ENCODE data around the gene FOXE3.

Gene FOXE3

GRCh38 chr1:47439819-47440598, 23.9 kb downstream of the FOXE3 start:
- no peak for TF ChIP-seq CTCF (conservative IDR thresholded peaks at IDR 0.05; ENCODE audit: control insufficient read depth, insufficient read depth, low read depth, low read length)
- H3K4me3 ChIP-seq (ENCODE audit: control insufficient read depth, low read depth, low read length) = no peak overlapping the region
- DNase-seq (ENCODE audit: low read depth) = no peak

- H3K4me3 ChIP-seq (ENCODE audit: control insufficient read depth, low read depth, low read length) = no peak overlapping the region
These were observed 24.6 kb downstream of the FOXE3 start for GRCh38 chr1:47440599-47441081.

GRCh38 chr1:47441450-47442106, 25.5 kb downstream of the FOXE3 start:
- no peak for DNase-seq (ENCODE audit: low read depth)
- no peak overlapping the region for H3K4me3 ChIP-seq (ENCODE audit: control insufficient read depth, low read depth, low read length)
- no peak for TF ChIP-seq CTCF (conservative IDR thresholded peaks at IDR 0.05; ENCODE audit: control insufficient read depth, insufficient read depth, low read depth, low read length)

More at GRCh38 chr1:47440599-47441081, 24.6 kb downstream of the FOXE3 start:
- TF ChIP-seq CTCF (conservative IDR thresholded peaks at IDR 0.05; ENCODE audit: control insufficient read depth, insufficient read depth, low read depth, low read length) = no peak
- DNase-seq (ENCODE audit: low read depth) = no peak

GRCh38 chr1:47442202-47442601, 26.1 kb downstream of the FOXE3 start:
- no peak overlapping the region for H3K4me3 ChIP-seq (ENCODE audit: control insufficient read depth, low read depth, low read length)
- DNase-seq (ENCODE audit: low read depth) = no peak
- no peak for TF ChIP-seq CTCF (conservative IDR thresholded peaks at IDR 0.05; ENCODE audit: control insufficient read depth, insufficient read depth, low read depth, low read length)

GRCh38 chr1:47442842-47443529, 26.9 kb downstream of the FOXE3 start:
- H3K4me3 ChIP-seq (ENCODE audit: control insufficient read depth, low read depth, low read length) = no peak overlapping the region
- no peak for DNase-seq (ENCODE audit: low read depth)
- no peak for TF ChIP-seq CTCF (conservative IDR thresholded peaks at IDR 0.05; ENCODE audit: control insufficient read depth, insufficient read depth, low read depth, low read length)

- no peak for DNase-seq (ENCODE audit: low read depth)
- no peak overlapping the region for H3K4me3 ChIP-seq (ENCODE audit: control insufficient read depth, low read depth, low read length)
- TF ChIP-seq CTCF (conservative IDR thresholded peaks at IDR 0.05; ENCODE audit: control insufficient read depth, insufficient read depth, low read depth, low read length) = no peak
These were observed 27.6 kb downstream of the FOXE3 start for GRCh38 chr1:47443530-47444296.

Measured in fibroblast of mammary gland (primary cell).